Fibroblast of skin of right quadriceps (primary cell): ENCODE results near the gene BTRC.
"Not testable (repeated sequence)": the region's sequence is repeated elsewhere in the genome, so short reads cannot be mapped to it uniquely, and the experiment has no call there.

ENCODE experiments used
- DNase-seq: peaks from one replicate; pipeline ENCODE4 v3.0.0-alpha.2; 2013

BTRC gene

DNA sequence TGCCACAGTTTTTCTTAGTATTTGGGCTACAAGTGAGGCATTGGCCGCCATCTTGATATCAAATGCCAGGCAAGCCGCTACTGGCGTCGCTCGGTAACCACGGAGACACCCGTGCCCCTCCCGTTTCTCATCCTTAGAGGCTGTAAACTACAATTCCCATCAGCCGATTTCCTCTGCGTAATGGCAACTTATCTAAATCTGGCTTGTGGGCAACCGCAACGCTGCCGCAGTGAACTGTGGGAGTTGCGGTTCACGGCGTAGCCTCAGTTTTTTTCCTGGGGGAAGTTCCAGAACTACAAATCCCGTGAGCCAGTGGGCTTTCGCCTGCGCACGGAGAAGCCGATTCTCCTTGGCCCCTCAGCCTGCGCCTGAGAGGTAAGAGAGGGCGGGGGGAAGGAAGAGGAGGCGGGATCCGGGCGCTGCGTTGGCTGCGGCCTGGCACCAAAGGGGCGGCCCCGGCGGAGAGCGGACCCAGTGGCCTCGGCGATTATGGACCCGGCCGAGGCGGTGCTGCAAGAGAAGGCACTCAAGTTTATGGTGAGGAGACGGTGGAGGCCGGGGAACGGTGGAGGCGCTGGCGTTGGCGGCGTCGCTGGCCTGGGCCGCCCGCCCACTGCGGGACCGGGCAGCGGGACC lies at the start of gene BTRC:
TSS of gene BTRC (plus strand) at position 474 of the 636 bp plus-strand sequence. CDS start at position 490, 16 bp downstream.
- peak; percentile 99 for DNase-seq

DNA sequence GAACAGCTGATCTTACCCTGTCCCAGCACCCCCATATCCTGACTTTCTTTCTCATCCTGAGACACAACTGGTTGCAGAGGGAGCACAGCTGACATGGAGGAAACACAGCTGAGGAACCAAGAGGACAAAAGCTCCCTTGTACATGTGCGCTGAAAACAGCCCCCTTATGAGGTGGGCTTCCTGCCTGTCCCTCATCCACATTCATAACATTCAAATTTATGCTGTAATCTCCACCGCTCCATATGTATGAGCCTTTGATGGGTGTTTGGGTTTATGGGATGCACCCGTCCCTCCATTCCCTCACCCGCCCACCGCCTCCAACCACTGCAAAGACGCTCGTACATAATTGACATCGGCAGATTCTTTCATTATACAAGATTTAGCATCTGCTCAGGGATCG lies 49.6 kb upstream of the BTRC start:
- no peak for DNase-seq

DNA sequence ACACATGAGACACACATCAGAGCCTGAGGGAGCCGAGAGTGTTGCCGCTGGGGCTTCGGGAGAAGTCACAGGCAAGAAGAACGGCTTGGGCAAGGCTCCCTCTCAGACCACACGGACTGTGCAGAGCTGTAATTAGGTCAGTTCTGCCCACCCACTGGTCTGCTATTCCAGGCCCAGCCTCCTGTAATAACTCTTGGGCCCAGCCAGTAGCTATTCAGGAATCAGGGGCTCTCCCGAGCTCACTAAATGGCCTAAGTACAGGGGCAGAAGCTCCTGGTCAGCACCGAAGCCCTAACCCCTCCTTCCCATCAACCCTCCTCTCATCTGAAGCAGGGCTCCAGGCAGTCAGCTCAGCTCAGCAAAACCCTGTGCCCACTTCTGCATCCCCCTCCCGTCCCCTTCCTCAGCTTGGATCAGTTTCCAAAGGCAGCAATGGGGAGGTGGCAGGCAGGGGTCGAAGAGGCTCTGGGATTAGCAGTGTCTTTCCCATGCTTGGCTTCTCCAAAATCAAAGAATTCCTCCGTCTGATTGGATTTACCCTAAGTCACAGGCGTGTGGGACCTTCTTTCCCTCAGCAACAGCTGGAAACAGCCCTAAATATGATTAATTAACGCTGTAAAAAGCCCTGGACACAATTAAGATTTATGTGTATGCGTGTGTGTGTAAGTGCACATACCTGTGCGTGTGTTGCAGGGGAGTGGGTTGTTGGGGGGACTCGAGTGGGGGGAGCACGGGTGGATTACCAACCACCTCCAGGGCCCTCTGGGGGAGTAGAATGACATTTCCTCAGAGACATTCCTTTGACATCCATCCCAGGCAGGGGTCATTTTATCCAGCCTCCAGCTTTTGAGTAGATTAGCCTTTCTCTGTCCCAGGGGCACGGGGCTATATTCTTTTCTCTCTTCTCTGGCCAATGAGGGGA lies 48.4 kb upstream of the BTRC start:
- no peak for DNase-seq

DNA sequence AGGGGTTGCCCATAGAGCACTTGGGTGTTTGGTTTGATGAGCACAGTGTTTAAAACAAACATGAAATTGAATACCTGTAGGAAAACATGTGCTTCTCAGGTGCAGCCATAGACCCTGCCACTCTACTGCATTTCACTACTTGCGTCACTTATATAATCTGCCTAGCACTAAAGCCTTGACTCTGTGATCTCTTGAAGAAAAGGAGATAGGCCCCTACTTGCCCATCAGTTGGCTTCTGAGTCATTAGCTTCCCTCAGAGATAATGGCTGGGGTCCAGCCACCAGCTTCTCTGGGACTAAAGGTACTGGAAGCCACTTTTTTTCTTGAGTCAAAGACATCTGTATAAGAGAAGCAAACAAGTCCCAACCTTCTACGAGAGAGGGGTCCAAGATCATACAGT lies 45.9 kb upstream of the BTRC start:
- DNase-seq, result no peak

DNA sequence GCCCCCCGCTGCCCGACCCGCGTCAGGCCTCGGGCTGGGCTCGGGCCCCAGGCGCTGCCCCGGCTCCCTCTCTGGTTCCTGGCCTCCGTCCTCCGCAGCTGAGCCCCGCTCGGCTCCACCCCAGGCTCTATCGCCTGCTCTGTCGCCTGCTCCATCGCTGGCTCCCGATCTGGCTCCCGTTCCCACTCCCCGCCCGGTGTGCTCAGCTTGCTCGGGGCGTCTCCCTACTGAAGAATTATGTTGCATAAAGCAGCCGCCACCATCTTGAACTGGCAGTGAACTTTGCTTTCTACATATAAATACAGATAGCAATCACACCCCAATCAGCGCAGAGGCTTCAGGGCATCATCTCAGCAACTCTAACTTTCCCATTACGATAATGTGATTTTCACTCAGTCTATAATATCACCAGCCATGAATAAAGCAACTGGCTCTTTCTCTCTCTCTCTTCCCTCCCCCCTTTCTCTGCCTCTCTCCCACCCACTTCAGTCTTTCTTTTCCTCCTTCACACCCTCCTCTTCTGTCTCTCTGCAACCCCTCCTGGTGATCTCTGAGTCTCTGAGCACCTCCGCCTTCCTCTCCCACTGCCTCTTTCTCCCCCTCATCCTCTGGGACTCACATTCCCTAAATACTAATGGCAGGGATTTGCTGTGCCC lies 43.3 kb upstream of the BTRC start:
- DNase-seq, result no peak

DNA sequence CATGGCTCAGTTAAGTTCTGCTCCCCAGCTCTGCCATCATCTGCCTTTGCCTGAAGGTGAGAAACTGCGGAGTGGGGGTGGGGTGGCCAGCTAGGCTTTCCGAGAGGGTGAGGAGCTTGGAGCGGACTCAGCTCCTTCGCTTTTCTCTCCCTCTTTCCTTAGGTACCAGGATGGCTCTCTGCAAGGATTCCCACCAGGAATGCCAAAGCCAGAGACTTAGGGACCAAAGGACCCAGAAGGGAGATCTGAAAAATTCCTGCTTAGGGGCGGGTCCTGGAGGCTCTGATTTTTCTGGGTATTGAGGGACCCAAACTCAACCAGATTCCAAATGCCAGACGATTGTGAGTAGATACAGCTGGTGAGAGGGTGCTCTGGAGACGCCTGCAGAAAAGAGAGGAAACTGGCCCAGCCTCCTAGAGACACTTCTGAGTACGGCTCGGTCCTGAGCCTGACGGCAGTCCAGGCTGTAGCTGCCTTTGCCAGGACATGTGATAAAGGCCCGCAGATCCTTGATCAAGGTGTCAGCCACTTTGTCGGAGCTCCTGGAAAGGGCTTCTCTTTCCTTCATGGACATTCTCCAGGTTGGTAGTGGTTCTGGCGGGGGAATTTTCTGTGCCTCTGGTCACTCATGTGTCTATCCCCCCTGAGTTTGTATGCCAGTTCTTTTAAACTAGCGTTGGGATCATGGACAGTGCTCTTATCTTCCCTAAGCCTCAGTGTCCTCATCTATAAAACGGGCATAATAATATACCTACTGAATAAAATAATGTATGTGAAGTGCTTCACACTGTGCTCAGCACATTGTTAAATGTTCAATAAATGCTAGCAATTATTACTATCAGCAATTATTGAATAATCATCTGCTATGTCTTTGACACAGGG lies 42.5 kb upstream of the BTRC start:
- DNase-seq, result no peak

DNA sequence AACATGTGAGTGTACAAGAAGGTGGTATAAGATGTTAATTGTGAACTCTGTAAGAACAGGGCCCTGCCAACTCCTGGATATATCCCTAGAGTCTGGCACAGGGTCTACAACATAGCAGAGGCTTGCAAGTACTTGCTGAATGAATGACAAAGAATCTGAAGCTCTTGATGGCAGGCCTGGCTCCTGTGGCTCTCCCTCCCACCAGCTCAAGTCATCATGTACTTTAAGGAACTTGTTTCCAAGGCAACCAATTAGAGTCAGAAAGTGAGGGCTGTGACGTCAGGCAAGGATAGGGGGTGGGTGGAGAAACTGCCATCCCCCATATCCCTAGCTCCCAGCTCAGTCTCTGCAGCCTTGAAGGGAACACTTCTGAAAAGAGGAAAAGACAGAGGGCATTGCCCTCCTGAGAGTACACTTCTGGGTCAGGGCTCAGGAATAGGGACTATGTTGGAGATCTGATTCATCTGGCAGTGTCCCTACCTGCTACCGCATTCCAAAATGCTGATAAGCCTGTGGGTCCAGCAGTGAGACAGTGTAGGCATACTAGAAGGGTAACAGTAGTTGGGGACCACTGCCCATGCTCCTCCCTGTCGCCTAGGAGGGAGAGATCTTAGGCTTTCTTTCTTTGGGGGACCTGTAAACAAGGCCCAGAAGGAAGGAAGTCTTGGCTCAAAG lies 34.6 kb upstream of the BTRC start:
- DNase-seq, result no peak

DNA sequence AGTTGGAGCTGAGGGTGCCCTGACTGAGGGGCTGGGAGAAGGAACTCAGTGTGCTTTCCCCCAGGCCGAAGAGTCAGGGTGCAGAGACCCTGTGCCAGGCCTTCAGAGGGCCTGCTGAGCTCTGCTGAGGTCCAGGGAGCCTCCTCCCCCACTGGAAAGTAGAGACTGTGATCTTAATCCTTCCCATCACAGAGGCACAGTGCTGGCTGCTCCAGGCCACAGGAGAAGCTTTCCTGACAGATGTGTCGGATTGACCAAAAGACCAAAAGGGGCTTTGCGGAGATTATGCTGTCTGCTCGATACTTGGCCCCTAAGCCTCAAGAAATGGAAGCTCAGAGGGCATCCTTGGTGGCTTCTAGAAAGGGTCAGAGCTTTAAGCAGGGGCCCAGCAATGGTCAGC lies 32.9 kb upstream of the BTRC start:
- DNase-seq, result no peak

DNA sequence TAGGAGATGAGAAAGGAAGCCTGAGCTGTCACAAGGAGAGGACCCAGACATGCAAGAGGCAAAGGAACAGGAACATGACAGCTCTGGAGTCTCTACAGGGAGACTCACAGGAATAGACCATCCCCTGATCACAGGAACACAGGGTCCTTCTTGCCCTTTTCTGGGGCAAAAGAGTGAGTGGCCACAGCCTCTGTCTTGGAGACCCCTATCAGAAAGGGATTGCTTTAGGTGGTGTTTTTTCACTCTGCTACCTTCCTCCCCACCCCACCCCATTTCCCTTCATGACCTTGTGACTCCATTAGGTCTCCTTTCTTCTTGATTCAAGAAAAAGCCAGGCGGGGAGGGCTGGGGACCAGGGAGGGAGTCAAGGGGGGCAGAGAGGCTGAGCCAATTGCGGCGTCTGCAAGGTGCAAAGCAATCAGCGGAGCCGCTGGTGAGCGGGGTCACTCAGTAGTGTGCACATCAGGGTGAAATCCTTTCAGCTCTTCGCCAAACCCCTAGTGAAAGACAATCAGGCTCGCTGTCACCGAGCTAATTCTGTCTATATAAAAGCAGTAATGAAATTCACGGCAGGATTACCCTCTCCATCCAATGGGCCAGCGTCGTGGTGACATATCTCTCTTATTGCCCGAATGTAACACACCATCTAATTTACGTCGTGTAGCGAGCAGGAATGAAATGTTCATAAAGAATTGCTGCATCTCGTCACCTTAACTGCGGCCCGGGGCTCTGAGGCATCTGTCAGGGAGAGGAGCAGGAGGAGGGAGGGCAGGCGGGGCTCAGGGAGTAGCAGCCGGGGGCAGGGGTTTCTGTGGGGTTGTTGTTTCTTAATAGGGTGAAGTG lies 31.5 kb upstream of the BTRC start:
- DNase-seq, result no peak

DNA sequence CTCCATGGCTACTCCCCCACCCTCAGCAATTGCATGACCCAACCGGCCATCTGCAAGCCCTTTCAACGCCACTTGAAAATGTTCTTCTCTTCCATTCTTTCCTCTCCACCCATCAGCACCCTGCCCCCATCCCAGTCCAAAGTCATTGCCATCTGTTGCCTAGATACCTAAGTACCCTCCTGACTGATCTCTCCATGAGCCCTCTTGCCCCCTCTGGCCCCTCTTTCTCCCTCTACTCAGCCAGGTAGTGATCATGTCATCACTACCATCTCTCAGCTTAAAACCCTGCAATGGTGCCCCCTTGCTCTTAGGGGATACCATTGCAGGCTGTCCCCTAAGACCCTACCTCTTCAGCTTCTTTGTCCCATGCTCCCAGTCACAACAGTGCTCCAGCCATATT lies 30.5 kb upstream of the BTRC start:
- DNase-seq, result no peak

DNA sequence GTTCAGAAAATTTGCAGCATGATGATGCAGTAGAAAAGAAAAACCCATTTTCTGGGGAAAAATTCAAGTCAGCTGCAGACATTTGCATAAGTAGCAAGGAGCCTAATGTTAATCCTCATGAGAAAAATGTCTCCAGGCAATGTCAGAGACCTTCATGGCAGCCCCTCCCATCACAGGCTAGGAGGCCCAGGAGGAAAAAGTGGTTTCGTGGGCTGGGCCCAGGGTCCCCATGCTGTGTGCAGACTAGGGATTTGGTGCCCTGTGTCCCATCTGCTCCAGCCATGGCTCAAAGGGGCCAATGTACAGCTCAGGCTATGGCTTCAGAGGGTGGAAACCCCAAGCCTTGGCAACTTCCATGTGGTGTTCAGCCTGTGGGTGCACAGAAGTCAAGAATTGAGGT lies 26.5 kb upstream of the BTRC start:
- DNase-seq, result not testable (repeated sequence)

DNA sequence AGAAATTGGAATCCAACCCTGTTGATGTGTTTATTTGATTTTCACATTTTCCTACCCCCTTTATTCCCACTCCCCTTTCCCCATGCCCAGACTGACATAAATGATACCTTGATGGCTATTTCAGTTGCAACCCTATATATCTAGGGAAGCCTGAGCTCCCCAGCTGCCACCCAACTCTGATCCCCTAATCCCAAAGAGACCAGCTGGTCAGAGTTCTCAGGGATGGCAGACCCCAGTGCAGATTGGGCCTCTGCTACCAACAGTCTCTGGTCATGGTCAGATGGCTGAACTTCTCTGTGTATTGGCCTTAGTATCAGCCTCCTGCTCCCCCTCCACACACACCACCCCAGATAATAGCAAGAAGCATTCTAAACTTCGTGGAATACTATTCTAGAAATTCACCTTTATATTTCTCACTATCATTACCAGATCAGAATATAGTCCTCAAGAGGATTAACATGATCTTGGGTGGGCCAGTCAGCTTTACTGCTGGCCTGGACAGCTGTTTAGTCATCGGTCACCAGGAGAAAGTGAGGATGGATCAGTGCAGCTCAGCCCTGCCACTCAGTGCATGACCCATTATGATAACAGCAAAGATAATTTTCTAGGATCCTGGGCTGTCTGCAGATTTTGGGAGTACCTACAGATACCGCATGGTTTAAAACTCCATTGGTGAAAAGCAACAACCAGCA lies 24.5 kb upstream of the BTRC start:
- DNase-seq, result no peak

DNA sequence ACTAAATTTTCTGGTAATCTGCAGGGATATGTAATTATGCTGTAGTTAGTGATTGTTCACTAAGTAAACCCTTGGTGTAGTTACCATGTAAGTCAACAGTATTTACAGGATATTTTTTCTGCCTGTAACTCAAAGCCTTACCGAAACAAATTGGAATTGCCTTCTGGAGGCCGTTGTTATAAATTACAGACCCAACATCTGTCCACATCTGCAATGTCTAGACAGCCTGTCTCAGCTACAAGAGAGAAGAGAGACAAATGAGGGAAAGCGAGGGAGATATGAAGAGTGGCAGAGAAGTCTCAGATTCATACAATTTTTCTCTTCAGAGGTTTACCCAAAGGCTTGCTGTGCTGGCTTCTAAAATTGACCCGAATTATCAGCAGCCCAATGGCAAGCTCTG lies 23.7 kb upstream of the BTRC start:
- DNase-seq, result no peak

DNA sequence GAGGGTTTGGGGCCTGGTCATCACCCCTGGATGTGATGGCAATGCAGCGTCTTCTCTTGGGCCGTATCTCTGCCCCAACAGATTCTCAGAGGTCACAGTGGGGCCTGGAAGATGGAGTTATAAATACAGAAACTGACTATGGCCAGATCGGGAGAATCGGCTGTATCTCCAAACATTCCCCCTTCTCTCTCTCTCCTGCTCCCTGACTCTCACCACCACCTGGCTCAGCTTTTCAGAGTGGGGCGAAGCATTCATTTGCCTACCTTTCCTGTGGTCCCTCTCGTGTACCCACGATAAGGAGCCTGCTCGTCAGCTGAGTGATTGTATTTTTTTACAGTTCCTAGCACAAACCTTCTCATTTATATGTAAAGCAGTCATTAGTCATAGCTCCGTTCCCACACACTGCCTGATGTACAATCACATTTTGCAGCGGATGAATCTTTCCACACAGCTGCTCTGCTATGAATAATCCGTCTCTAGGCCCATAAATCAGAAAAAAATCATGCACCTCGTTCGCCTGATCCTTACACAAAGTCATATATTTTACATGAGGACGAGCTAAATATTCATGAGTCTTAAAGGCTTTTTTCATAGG lies 23.2 kb upstream of the BTRC start:
- DNase-seq, result peak; percentile 53

DNA sequence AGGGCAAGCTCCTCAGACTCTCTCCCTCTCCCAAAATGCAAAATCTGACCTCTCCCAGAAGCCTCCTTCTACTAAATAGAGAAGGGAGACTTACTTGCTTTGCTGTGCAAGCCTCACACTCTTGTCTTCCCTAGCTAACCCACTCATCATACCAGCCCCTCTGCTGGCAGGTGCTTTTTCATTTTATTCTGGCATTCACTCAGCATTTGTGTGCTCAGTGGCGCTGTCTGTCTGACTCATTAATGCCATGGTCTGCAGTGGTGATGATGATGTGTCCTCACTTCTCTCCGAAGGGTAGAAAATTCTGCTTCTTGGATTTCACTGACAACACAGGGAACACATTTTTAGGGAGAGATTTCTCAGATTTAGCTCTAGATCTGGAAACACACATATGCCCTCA lies 22.0 kb upstream of the BTRC start:
- no peak for DNase-seq

DNA sequence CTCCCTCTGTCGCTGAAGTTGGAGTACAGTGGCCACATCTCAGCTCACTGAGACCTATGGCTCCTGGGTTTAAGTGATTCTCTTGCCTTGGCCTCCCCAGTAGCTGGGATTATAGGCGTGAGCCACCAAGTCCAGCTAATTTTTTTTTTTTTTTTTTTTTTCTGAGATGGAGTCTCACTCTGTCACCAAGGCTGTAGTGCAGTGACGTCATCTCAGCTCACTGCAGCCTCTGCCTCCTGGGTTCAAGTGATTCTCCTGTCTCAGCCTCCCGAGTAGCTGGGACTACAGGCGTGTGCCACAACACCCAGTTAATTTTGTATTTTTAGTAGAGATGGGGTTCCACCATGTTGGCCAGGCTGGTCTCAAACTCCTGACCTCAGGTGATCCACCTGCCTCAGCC lies 19.7 kb upstream of the BTRC start:
- DNase-seq, result not testable (repeated sequence)

DNA sequence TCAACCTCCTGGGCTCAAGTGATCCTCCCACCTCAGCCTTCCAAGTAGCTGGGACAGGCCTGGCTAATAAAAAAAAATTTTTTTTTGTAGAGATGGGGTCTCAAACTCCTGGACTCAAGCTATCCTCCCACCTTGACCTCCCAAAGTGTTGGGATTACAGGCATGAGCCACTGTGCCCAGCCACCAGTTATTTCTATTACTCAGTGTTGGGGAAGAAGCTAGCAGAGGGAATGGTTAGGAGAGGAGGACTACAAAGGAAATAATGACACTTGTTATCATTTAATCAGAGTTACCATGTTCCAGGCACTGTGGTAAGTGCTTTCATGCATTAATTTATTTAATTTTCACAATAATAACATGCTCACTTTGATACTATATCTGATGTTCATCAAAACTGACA lies 17.6 kb upstream of the BTRC start:
- DNase-seq, result no peak

DNA sequence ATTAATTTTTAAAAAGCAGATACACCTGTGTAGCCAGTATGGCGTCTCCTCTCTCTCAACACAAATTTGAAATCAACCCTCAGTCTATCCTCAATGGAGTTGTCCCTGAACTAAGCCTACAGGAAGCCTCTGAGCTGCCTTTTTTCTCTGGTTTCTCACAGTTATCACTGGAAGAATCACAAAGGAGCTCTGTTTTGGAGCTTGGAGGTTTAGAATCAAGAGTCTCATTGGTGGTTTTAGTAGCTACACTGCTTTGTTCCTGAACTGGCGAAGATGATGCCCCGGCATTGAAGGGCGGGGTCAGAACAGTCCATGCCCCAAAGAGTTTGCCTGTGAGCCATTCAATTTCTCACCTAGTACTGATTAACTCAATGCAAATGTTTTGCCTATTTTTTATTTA lies 16.1 kb upstream of the BTRC start:
- DNase-seq, result no peak

DNA sequence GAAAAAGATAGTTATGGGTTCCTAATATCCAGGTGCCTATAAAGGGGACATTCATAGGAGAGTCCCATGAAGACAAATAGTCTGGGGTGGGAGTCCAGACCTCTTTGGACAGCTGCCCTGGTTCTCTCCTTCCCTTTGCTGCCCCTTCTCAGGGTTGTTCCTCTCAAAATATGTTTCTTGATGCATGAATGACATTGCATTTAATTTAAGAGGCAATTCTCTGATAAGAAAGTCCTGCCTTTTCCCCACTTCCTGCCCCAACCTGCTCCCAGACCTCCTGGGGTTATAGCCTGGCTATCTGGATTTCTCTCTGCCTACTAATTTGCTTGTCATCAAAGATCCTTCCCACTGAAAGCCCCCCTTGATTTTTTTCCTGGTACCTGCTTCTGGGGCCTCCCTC lies 12.5 kb upstream of the BTRC start:
- DNase-seq, result no peak

DNA sequence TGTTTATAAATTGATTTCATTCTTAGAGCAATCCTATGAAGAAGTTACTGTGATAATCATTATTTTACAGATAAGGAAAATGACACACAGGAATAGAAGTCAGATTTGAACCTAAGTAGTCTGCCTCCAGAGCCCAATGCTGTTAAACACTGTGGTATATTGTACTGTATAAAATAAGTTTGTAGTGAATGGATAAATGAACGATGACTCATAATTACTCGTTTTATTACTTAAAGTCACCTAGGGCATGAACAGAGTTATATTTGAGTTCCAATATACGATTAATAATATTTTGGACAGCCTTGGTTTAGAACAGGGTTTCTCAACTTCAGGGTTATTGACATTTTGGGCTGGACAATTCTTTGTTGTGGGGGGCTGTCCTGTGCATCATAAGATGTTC lies 7.8 kb upstream of the BTRC start:
- no peak for DNase-seq
